GM18909 (cell line): ENCODE data around the gene POLR1B.
A peak's percentile ranks its signal among the peaks of the same experiment; 100 is the strongest.
"Not testable (repeated sequence)": the region's sequence is repeated elsewhere in the genome, so short reads cannot be mapped to it uniquely, and the experiment has no call there.

ENCODE experiments used
- ATAC-seq: cut with Tn5 transposase; IDR thresholded peaks from one replicate; pipeline ENCODE4 v1.9.1; 2021; ENCODE audit warnings: mild to moderate bottlenecking; ENCODE audit not compliant: unreplicated experiment, poor library complexity

The POLR1B gene

GRCh38 chr2:112597537-112598322 lies 55.5 kb downstream of the POLR1B start:
- no peak for ATAC-seq

GRCh38 chr2:112600634-112601033 lies 58.4 kb downstream of the POLR1B start:
- no peak for ATAC-seq

GRCh38 chr2:112601754-112602153 lies 59.5 kb downstream of the POLR1B start:
- no peak for ATAC-seq

DNA sequence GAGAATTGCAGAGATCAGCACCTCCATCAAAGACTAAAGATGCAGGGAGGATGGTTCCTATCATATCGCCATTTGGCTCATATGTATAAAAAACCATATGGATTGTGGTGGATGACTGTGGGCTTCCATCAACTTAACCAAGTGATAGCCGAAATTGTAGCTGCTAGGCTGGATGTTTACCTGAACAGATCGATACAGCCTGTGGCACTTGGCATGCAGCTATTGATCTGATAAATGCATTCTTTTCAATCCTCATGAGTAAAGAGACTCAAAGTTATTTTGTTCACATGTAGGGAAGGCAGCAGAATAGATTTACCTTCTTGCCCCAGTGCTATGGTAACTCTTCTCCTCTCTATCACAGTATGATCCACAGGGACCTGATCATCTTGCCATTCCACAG lies 60.7 kb downstream of the POLR1B start:
- ATAC-seq = no peak

DNA sequence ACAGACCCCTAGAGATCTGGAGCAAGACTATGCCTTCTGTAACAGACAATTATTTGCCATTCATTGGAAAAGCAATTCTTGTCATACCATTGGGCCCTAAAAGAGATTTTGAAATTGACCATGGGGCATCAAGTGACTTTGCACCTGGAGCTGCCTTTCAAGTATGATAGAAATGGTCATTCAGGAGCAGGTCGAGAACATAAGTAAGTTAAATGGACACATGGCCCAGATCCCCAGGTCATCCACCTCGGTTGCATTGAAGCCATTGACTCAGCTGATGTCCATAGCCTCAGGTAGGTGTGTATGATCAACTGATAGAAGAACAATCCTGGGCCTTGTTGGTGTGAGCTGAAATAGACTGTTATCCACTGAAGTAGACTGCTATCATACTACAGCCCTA lies 61.5 kb downstream of the POLR1B start:
- no peak for ATAC-seq

GRCh38 chr2:112604952-112605351 lies 62.7 kb downstream of the POLR1B start:
- ATAC-seq = no peak

GRCh38 chr2:112605926-112606325 lies 63.7 kb downstream of the POLR1B start:
- no peak for ATAC-seq

DNA sequence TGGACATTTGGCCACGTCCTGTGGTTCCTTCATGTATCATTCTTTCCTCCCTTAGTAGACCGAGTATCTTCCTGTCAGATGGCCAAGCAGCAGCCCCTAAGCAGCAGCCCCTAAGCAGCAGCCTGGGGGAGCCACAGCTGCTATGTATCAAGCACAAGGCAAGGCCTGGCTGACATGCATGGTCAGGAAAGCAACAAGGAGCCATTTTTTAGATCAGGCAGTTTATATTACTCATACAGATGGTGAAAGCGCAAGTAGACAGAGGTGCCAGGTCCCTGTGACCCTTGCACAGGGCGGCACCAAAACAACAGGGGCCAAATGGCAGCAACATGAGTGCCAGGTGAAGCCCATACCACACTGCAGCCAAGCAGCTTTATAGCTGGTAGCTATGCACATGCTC lies 64.3 kb downstream of the POLR1B start:
- ATAC-seq = no peak

- ATAC-seq = no peak
These were observed 65.6 kb downstream of the POLR1B start for GRCh38 chr2:112607680-112608438.

- not testable (repeated sequence) for ATAC-seq
These were observed 67.1 kb downstream of the POLR1B start for GRCh38 chr2:112609320-112609719.

GRCh38 chr2:112612283-112612682 lies 70.0 kb downstream of the POLR1B start:
- ATAC-seq = not testable (repeated sequence)

GRCh38 chr2:112614201-112614840 lies 72.1 kb downstream of the POLR1B start:
- ATAC-seq = no peak

DNA sequence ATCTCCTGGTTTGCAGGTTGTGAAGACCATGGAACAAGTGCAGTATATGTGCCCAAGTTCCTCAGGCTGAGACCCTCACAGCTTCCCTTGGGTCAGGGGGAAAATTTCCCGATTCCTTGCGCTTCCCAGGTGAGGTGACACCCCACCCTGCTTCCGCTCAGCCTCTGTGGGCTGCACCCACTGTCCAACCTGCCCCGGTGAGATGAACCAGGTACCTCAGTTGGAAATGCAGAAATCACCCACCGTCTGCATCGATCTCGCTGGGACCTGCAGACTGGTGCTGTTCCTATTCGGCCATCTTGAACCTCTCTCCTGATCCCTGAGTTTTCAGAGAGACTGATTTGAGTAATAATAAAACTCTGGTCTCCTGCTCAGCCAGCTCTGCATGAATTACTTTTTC lies 72.8 kb downstream of the POLR1B start:
- no peak for ATAC-seq

DNA sequence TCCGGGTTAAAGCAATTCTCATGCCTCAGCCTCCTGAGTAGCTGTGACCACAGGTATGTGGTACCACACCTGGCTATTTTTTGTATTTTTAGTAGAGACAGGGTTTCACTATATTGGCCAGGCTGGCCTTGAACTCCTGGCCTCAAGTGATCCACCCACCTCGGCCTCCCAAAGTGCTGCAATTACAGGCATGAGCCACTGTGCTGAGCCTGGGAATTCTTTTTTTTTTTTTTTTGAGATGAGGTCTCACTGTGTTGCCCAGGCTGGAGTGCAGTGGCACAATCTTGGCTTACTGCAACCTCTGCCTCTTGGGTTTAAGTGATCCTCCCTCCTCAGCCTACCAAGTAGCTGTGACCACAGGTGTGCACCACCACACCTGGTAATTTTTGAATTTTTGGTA lies 73.5 kb downstream of the POLR1B start:
- ATAC-seq = not testable (repeated sequence)

DNA sequence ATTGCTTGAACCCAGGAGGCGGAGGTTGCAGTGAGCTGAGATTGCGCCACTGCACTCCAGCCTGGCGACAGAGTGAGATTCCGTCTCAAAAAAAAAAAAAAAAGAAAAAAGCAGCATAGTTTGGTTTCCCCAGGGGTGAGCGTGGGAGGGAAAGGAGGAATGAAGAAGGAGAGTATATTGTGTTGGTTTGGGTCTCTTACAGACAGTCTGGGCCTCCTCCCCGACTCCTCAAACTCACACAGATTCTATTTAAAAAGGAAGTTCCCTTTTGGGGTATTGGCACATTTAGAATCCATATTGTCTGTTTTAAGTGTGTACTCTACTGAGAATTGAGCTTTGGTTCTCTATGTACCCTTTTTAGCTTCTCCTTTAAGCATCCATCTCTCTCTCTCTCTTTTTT lies 76.1 kb downstream of the POLR1B start:
- no peak for ATAC-seq

DNA sequence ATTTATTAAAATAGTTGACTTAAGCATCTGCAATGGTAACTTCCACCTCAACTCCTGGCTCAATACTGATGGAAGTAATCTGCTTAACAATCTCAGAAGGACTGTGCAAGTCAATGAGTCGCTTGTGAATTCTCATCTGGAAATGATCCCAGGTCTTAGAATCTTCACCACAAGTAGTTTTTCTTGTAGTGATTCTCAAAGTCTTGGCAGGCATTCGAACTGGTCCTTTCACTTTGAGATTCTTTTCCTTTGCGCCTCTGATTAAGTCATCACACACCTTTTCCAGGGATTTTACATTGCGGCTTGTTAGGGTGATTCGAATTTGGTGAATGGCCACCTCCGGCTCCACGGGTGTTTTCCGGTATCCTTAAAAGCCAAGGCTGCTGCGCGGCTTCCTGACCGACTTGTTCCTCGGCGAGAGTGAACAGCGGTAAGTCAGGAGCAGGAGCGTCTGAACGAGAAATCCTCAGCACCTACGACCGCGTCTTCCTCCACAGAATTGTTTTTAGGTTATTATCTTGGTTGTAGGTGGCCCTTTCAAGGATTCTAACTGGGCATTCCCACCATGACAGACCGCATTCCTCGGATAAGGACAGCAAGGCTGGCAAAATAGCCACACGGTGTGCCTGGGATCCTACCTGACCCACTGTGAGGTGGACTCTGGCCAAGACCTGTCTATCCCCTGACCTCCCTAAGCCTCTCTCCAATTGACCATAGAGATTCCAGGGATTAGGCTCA lies 79.7 kb downstream of the POLR1B start:
- no peak for ATAC-seq

DNA sequence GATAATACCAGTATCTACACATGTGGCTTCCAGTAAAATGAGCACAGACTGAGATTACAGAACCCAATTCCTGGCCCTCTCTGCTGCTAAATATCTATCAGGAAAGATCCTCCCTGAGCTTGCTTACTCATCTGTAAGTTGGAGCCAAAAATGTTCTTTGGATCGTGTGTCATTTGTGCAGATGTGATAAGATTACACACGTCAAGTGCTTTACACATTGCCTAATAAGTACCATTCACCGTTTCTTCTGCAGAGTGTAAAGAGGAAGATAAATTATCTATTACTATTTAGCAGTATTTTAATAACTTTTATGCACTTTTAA lies 80.2 kb downstream of the POLR1B start:
- ATAC-seq = no peak

GRCh38 chr2:112623913-112624777 lies 81.9 kb downstream of the POLR1B start:
- peak; percentile 71 for ATAC-seq

DNA sequence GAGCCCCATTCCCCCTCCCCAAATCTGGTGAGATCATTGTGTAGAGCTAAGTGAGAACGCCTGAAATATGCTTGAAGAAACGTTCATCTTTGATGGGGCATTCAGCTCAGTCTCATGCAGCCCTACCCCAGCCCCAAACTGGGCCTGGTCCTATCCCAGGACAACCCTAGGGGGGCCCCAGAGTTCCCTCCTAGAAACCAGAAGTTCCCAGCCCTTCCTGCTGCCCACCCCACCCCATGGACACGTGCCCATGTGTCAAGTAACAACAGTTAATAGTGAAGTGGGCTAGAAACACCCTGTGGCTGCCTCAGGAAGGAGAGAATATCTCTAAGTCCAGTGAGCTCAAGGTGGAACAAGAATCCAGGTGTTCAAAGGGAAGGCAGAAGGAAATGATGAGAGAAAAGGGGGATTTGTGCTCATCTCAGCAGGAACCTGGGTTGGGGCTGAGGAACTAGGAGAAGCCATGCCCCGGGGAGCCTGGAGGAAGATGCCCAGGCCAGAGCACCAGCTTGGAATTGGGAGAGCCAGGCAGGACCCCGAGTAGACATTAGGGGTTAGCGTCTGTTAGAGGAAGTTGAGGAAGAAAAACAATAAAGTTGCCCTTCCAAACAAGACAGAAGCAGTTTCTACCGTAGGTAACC lies 83.3 kb downstream of the POLR1B start:
- no peak for ATAC-seq
